Muscle of leg (tissue), 11 donors: Measurements from ENCODE around the gene LIPT1. TPM values are rescaled to one million over a fixed set of nuclear protein-coding genes. Genes with fewer than 3 reads are reported as not detected.
A peak's percentile ranks its signal among the peaks of the same experiment; 100 is the strongest.

Source experiments
- DNase-seq: peaks from one replicate; pipeline ENCODE4 v3.0.0; 2013
- H3K27ac ChIP-seq: one replicate; pipeline ENCODE4 v1.5.1; 2013; ENCODE audit warnings: mild to moderate bottlenecking, low read length, control low read depth
- H3K27me3 ChIP-seq: one replicate; pipeline ENCODE4 v1.6.1; 2013; ENCODE audit warnings: low read length; ENCODE audit not compliant: control insufficient read depth, insufficient read depth
- H3K36me3 ChIP-seq: one replicate; pipeline ENCODE4 v1.6.1; 2013; ENCODE audit warnings: low read length; ENCODE audit not compliant: control insufficient read depth, insufficient read depth
- H3K4me1 ChIP-seq: one replicate; pipeline ENCODE4 v1.6.1; 2013; ENCODE audit warnings: low read length; ENCODE audit not compliant: control insufficient read depth, insufficient read depth
- H3K4me3 ChIP-seq: one replicate; pipeline ENCODE4 v1.5.1; 2013; ENCODE audit warnings: low read length, control low read depth
- H3K9me3 ChIP-seq: replicated peaks from 2 replicates; pipeline ENCODE4 v1.6.1; 2013; ENCODE audit warnings: low read depth, low read length; ENCODE audit not compliant: control insufficient read depth
- WGBS: methylation state at CpG from one replicate; pipeline ENCODE4 v1.1.5; 2013; ENCODE audit warnings: missing lambda C conversion rate; ENCODE audit not compliant: insufficient coverage; 5-methylcytosine and 5-hydroxymethylcytosine counted together
- polyA plus RNA-seq, 8 donors: library from polyadenylated mRNA; unstranded; fragments of 120-200 nt; gene quantifications; one replicate each; pipeline versions ENCODE4 v1.2.1 to v1.2.3, GENCODE V29; 2013; ENCODE audit warnings: inconsistent platforms in 1 of 8, low replicate concordance in 1 of 8; ENCODE audit not compliant: insufficient read length in 8 of 8, insufficient read depth in 1 of 8
- total RNA-seq: library from RNA; stranded (reverse); fragments of 120-200 nt; gene quantifications from one replicate; pipeline ENCODE4 v1.2.4, GENCODE V29; 2013

The LIPT1 gene
- total and polyA plus RNA-seq, 9 donors = 6.5 to 9.4 (median 7.3) TPM

DNA sequence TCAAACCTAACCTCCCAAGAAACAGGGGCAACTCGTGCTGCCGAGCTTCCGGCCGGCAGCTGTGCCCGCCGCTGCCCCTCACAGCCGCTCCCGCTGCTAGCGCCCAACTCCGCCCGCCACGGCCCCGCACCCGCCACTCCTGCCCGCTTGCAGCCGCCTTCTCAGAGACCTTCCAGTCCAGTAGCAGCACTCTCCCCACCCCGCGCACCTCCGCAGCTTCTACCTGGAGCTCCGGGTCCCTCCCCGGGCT lies 14.0 kb upstream of the LIPT1 start:
- Histone ChIP-seq H3K36me3 (no peaks in the 10 kb centered on the region), H3K27ac (no peak overlapping the region), H3K4me3 (peak overlapping the region; percentile 95), H3K9me3 (no peaks in the 10 kb centered on the region), H3K4me1 (peaks cover 9% of the 10 kb centered on the region), H3K27me3 (peaks cover 6% of the 10 kb centered on the region)
- 0% methylated on average over 19 of the region's 21 CpGs for WGBS
- no peak for DNase-seq

DNA sequence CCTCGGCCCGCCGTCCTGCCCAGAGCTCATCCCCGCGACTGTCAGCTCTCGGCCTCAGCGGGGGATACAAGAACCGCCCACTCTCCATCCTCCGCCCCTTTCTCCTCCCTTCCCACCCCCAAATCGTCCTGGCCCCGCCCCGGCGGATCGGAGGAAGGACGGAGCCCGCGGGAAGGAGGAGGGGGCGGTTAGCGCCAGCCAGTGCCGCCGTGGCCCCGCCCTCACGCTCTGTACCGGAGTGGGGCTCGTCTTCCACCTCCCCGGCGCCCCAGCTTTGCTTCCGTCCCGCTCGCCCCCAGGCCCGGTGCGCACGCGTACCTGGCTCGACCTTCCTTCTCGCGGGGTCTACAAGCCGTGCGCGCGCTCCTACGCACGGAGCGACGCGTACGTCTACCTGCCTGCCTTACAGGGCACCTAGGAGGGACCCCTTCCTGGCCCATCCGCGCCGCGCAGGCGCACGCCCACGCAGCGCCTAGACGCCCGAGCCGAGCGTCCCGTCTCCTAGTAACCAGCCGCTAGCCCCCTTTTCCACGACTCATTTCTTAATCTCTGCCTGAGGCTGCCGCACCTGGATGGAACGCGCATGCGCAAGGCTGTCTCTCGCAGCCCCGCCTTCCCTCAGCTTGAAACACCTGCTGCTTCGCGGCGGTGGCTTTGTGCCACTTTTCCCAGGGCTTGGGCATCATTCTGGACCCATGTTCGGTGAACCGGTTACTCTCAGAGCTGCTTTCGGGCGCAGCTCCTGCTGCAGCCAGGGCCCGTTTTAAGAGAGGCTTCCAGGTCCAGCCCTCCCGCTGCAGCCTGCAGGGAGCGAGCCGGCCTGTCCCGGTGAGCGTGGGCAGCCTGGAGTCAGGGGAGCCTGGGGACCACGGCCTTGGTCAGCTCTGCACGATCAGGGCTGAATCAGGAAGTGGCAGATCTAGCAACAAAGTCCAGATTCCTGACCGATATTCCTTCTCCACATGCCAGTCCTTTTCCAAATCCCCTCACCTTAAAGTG lies 13.4 kb upstream of the LIPT1 start, which contains the start of gene C2orf15:
Gene C2orf15, plus strand, starts transcription at position 598 of the 999 bp plus-strand sequence. CDS start 8,852 bp downstream, outside the sequence.
- peak; percentile 94 for DNase-seq
- Histone ChIP-seq H3K4me3 (peak within 1 kb of the TSS; percentile 95), H3K27ac (peak within 1 kb of the TSS; percentile 62), H3K4me1 (peaks cover 9% of the 10 kb centered on the region), H3K9me3 (no peaks in the 10 kb centered on the region), H3K36me3 (no peaks in the 10 kb centered on the region), H3K27me3 (peaks cover 6% of the 10 kb centered on the region)
- under 1% methylated on average over 73 of the region's 84 CpGs for WGBS

DNA sequence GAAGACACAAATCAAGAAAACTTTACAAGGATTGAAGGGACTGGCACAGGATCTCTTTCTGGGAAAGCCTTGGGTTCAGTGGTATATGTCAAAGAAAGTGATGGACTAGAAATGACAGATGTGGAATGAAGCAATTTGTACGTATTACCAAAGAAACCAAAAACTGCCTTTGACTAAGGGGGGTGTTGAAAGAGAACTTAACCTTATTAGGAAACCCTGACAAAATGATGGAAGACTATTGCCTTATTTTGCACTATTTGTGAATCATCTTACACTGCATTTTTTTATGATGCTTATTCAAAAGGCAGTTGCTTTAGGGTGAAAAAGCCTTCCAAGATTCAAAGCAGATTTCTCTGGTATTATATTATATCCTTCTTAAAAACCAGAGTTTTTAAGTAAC lies 4.1 kb upstream of the LIPT1 start:
- H3K27me3 ChIP-seq = no peaks in the 10 kb centered on the region
- no peaks in the 10 kb centered on the region for H3K36me3 ChIP-seq
- H3K4me1 ChIP-seq = peaks cover 8% of the 10 kb centered on the region
- H3K27ac ChIP-seq = no peak overlapping the region
- H3K4me3 ChIP-seq = no peak overlapping the region
- WGBS = no CpG with 5 or more reads among the region's 1 CpG
- no peaks in the 10 kb centered on the region for H3K9me3 ChIP-seq
- DNase-seq = no peak

DNA sequence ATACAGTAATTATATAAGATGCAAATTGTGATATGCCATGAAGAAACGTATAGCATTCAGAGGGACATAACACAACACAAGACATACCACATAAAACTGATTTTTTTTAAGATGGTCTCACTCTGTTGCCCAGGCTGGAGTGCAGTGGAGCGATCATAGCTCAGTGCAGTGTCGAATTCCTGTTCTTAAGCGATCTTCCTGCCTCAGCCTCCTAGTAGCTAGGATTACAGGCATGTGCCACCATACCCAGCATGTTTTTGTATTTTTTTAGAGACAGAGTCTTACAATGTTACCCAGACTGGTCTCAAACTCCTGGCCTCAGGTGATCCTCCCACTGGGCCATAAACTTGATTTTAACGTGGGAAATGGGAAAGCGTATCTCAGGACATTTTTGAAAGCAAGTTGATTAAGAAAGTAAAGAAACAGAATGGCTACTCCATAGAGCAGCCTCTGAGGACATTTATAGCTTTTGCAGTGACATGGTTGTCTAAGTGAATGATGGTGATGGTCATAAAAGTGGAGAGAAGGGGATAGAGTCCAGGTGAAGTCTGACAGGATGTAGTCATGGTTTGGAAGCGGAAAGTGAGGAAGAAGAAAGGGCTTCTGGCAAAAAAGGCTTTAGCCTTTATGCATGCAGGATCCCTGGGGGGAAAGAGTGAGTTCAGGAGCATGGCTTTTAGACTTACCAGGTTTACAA lies 2.4 kb upstream of the LIPT1 start:
- no peak for DNase-seq
- Histone ChIP-seq H3K4me3 (no peak overlapping the region), H3K9me3 (no peaks in the 10 kb centered on the region), H3K27me3 (no peaks in the 10 kb centered on the region), H3K27ac (no peak overlapping the region), H3K36me3 (peaks cover 5% of the 10 kb centered on the region), H3K4me1 (peaks cover 9% of the 10 kb centered on the region)
- WGBS = 53% methylated on average over 4 of the region's 7 CpGs

DNA sequence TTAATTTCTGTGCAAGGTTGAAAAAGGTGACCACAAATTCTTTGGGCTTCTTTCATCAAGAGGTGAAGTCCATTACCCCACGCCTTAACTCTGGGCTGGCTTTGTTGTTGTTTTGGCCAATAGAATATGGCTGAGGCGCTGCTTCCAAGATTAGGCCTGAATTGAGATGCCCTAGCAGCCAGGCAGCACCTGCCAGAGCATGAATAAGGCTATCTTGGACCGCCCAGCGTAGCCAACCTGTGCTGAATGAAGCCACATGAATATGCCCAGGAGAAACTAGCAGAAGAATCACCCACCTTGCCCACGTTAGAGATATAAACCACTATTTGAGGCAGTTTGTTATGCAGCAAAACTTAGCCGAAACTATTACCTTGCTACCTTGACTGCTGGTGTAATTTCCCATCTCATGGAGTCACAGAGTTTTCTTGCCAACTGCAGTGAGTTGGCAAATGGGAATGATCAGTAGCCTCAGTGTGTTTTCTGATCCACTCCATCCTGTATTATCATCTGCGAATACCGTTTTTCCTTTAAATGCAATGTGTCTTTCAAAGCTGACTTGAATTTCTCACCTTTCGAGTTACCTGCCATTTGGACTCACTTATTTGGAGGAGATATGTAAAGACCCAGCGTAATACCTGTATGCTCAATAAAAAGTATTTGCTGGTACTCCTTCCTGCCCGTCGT lies 704 bp upstream of the LIPT1 start:
- peak; percentile 21 for DNase-seq
- 60% methylated on average over 8 of the region's 12 CpGs for WGBS
- Histone ChIP-seq H3K4me3 (peak overlapping the region; percentile 91), H3K9me3 (no peaks in the 10 kb centered on the region), H3K27ac (peak overlapping the region; percentile 93), H3K27me3 (no peaks in the 10 kb centered on the region), H3K36me3 (peaks cover 9% of the 10 kb centered on the region), H3K4me1 (peaks cover 9% of the 10 kb centered on the region)

DNA sequence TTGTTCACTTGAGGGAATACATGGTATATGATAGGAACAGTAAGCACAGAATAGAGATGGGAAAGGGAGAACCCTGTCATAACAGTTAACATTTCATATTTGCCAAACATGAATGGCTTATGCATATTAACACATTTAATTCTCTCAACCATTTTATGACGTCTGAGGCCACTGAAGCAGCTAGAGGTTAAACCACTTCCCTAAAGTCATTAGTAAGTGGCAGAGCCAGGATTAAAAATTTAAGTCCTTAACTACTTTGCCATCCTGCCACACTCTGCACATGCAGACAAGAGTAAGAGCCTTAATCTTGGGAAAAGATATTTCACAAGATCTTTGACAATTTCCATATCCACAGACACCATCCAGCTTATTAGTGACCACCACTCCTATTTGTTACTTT lies 2.1 kb downstream of the LIPT1 start:
- Histone ChIP-seq H3K4me3 (no peak overlapping the region), H3K36me3 (peaks cover 9% of the 10 kb centered on the region)

DNA sequence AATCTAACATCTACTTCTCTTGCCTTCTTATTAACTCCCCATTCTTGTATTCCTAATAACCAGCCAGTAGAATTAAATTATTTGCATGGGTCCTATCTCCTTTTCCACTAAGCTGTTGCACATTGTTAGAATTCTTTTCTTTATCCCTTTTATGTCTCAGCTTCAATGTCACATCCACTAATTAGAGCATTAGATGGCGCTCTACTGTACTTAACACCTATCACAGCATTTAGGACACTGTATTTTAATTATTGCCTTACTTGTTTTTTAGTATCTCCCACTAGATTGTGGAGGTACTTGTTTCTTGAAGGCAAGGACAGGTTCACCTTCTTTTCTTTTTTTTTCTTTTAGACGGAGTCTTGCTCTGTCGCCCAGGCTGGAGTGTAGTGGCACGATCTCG lies 3.8 kb downstream of the LIPT1 start:
- 80% methylated on average over 1 of the region's 5 CpGs for WGBS

More for the DNA sequence above, 2.1 kb downstream of the LIPT1 start:
- Histone ChIP-seq H3K9me3 (no peaks in the 10 kb centered on the region), H3K27me3 (no peaks in the 10 kb centered on the region), H3K27ac (no peak overlapping the region), H3K4me1 (peaks cover 9% of the 10 kb centered on the region)
- no CpG with 5 or more reads among the region's 1 CpG for WGBS
- no peak for DNase-seq

DNA sequence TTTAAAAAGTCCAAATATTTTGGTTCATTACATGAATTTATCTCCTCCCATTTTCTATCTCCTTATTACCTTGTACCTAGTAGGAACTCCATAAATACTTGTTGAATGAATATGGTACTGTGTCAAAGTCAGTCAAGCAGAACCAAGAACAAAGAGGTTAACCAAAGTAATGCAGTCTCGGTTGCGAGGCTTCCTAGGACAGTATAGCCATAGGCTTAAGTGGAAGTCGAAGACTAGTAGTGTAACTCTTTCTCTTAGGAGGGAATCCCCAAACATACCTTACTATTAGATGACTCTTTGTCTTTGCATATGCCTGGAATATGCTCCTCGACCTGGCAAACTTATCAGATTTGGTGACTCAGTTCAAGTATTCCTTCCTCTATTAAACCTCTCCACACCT lies 4.8 kb downstream of the LIPT1 start:
- no peaks in the 10 kb centered on the region for H3K9me3 ChIP-seq
- no peaks in the 10 kb centered on the region for H3K27me3 ChIP-seq
- H3K4me3 ChIP-seq = no peak overlapping the region
- no CpG with 5 or more reads among the region's 4 CpGs for WGBS
- peaks cover 15% of the 10 kb centered on the region for H3K36me3 ChIP-seq
- DNase-seq = no peak
- no peak overlapping the region for H3K27ac ChIP-seq
- H3K4me1 ChIP-seq = peaks cover 4% of the 10 kb centered on the region

More for the DNA sequence above, 3.8 kb downstream of the LIPT1 start:
- Histone ChIP-seq H3K9me3 (no peaks in the 10 kb centered on the region), H3K36me3 (peaks cover 15% of the 10 kb centered on the region), H3K4me1 (peaks cover 9% of the 10 kb centered on the region), H3K27ac (no peak overlapping the region), H3K27me3 (no peaks in the 10 kb centered on the region), H3K4me3 (no peak overlapping the region)
- DNase-seq = no peak

DNA sequence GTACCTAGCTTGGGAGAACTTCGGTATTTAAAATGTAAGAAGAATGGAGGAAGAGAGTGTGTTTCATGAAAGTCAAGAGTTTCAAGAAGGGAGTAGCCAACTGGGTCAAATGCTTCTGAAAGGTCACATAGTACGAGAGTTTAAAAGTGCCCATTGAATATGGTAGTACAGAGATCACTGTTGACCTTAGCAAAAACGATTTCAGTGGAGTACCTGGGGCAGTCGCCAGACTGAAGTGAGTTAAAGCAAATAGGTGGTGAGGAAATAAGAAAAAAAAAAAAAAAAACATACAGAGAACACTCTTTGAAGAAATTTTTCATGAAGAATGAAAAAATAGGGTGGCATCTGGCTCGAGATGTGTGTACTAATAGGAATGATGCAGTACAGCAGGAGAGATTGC lies 11.5 kb downstream of the LIPT1 start:
- no peaks in the 10 kb centered on the region for H3K27me3 ChIP-seq
- no peaks in the 10 kb centered on the region for H3K9me3 ChIP-seq
- no peaks in the 10 kb centered on the region for H3K4me1 ChIP-seq
- DNase-seq = no peak
- 94% methylated on average over 2 of the region's 5 CpGs for WGBS
- no peak overlapping the region for H3K4me3 ChIP-seq
- H3K27ac ChIP-seq = no peak overlapping the region
- peaks cover 23% of the 10 kb centered on the region for H3K36me3 ChIP-seq

DNA sequence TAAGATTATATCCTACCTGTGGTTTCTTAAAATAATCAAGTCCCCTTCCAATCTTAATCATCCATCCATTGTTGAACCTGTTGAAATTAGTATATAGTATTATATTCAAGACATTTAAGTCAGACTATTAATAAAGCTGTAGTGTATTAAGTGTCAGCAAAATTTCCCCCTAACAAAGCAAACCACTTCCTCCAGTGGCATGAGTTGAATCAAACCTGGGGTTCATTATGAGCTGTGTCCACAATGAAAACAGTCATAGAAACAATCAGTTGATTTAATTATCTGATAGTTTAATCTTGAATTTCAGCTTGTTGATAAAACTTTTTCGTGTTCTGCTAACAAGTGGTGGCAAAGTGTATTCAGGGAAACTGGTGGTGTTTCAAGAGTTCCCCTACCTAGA lies 14.8 kb downstream of the LIPT1 start:
- no peak overlapping the region for H3K4me3 ChIP-seq
- H3K27me3 ChIP-seq = no peaks in the 10 kb centered on the region
- H3K9me3 ChIP-seq = no peaks in the 10 kb centered on the region
- WGBS = no CpG with 5 or more reads among the region's 1 CpG
- DNase-seq = no peak
- H3K27ac ChIP-seq = no peak overlapping the region
- H3K4me1 ChIP-seq = no peaks in the 10 kb centered on the region
- H3K36me3 ChIP-seq = peaks cover 21% of the 10 kb centered on the region
